GM21786 (cell line): Measurements from ENCODE around the gene AP2B1.
"Not testable (repeated sequence)": the region's sequence is repeated elsewhere in the genome, so short reads cannot be mapped to it uniquely, and the experiment has no call there.

Source experiments
- ATAC-seq: cut with Tn5 transposase; IDR thresholded peaks from one replicate; pipeline ENCODE4 v1.9.1; 2021; ENCODE audit not compliant: unreplicated experiment

The AP2B1 gene

DNA sequence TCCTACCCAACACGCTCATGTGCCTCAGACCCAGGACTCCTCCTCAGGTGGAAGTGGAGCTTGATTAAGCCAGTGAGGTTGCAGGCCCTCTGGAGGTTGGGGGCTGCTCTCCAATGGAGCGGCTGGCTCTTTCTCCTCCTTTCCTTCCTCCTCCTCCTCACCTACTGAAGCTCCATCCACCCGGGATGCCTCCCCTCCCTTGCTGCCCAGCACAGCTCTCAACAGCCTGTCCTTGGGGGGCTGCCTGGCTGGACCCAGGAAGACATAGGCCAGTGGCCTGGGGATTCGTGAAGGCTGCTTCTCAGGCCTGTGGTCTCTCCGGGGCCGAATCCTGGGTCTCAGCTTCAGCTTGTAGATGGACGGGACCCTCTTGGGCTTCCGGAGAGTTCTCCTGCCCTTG lies 157.7 kb downstream of the AP2B1 start:
- no peak for ATAC-seq

- no peak for ATAC-seq
Observed at GRCh38 chr17:35745246-35745645, 158.1 kb downstream of the AP2B1 start.

GRCh38 chr17:35745749-35746320 lies 158.7 kb downstream of the AP2B1 start:
- ATAC-seq, result no peak

GRCh38 chr17:35747540-35748017 lies 160.5 kb downstream of the AP2B1 start:
- ATAC-seq, result no peak

DNA sequence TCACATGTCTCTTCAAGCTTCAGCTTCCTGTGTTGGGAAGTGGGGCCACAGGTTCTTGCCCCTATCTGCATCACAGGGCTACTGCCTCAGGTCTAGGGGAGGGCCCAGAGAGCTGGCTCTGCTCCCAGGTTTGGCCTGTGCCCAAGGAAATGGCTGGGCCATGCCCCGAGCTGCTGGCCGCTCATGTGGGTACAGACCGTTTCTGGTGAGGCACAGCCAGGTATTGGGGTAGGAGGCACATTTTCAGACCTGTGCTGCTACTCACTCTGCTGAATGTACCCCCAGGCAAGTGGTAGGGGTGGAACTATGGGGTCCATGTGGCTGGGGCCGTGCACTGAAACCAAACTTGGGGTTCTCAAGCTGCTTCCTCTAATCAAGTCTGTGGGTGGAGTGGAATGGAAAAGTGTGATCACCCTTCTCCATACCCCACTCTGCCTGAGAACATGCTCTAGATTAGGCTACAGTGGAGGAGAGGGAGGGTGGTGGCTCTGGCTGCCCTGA lies 161.3 kb downstream of the AP2B1 start:
- ATAC-seq, result no peak

- ATAC-seq, result no peak
Observed at GRCh38 chr17:35748979-35749378, 161.9 kb downstream of the AP2B1 start.

- ATAC-seq, result no peak
Observed at GRCh38 chr17:35749560-35750412, 162.7 kb downstream of the AP2B1 start.

GRCh38 chr17:35750526-35751395 lies 163.6 kb downstream of the AP2B1 start:
- ATAC-seq, result no peak

- ATAC-seq, result not testable (repeated sequence)
Observed at GRCh38 chr17:35751541-35751940, 164.4 kb downstream of the AP2B1 start.

DNA sequence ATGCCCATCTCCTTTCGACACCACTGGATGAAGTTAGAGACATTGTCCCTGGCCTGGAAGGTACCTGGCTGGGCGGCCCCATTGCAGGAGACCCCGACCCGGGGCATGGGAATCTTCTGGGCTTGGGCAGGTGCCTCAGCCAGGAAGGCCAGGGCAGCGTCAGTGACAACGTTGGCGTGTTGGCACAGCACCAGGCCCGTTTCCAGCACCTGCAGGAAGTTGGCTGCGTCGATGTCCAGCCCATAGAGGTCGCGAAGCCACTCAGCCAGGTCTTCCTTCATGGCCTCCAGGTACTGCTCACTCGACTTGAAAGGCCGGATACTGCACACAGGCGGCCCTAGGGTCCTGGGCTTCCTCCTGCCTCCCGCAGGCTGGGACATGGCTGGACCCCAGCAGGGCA lies 165.3 kb downstream of the AP2B1 start:
- no peak for ATAC-seq

- no peak for ATAC-seq
Observed at GRCh38 chr17:35752945-35753764, 166.0 kb downstream of the AP2B1 start, which contains the start of gene GAS2L2. Gene GAS2L2 (minus strand): TSS chr17:35753239. CDS start chr17:35752850, 389 bp downstream.

GRCh38 chr17:35757243-35757642 lies 170.1 kb downstream of the AP2B1 start:
- ATAC-seq, result no peak

DNA sequence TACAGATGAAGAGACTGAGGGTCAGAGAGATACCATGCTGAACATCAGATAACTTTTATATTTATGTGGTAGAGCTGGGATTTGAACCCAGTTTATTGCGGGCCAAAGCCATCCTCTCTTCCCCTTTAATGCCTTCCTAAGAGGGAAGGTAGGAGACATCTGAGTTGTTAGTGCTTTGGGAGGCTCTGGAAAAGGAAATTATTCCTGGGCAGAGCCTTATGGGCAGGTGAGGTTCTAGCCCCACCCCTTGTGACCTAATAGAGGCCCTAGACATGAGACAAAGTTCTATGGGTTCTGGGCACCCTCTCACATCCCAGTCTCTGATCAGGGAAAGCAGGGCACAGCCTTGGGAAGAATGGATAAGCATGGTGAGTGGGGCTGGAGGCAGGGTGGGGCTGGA lies 173.5 kb downstream of the AP2B1 start, which contains the start of gene C17orf50:
C17orf50 (plus strand) TSS at position 301 of the 400 bp plus-strand sequence; CDS start at position 356, 55 bp downstream.
- ATAC-seq, result no peak

DNA sequence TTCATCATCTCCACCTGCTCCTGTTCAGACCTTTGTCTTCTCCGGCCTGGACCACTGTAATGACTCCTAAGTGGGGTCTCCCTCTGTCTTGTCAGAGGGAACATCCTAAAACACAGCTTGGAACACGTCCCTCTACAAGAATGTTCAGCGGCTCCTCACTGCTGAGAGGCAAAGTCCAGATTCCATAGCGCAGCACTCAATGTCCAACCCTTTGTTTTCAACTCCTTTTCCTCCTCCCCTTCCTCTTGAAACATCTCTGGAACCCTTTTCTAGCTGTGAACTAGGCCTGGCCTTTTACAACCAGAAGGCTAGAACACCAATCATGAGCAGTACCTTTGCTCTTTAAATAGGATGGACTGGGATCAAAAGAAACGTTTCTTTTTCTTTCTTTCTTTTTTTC lies 174.5 kb downstream of the AP2B1 start:
- no peak for ATAC-seq

GRCh38 chr17:35763767-35764122 lies 176.6 kb downstream of the AP2B1 start:
- no peak for ATAC-seq

DNA sequence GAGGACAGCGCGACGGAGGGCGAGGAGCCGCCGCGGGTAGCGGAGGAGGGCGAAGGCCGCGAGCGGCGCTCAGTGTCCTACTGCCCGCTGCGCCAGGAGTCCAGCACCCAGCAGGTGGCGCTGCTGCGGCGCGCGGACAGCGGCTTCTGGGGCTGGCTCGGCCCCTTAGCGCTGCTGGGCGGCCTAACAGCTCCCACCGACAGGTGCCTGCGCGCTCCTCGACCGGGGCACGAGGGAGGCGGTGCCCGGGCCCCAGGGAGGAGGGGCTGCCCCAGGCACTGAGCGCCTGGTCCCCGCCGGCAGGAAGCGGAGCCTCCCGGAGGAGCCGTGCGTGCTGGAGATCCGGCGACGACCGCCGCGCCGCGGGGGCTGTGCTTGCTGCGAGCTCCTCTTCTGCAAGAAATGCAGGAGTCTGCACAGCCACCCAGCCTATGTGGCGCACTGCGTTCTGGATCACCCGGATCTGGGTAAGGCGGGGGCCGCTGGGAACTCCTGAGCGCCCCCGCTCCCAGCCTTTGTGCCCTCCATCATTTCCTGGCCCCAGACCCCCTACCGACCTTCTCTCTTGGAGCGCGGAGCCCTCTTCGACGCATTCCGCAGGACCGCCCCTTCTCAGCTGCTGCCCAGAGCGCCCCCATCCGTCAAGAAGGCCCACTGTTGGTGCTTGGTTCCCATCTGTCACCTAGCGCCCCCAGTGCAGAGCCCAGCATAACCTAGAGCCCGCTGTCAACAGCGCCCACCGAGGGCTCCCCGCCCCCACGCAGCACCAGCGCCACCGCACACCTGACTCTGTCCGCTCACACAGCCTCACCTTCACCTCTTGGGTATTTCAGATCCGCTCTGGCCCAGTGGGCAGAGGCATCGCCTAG lies 177.2 kb downstream of the AP2B1 start:
- peak; percentile 82 for ATAC-seq

- ATAC-seq, result no peak
Observed at GRCh38 chr17:35765086-35765710, 178.1 kb downstream of the AP2B1 start.

- no peak for ATAC-seq
Observed at GRCh38 chr17:35765756-35766488, 178.8 kb downstream of the AP2B1 start.
